Common myeloid progenitor, CD34-positive (primary cell): ENCODE data around the gene MAP4K1.

Source experiments
- CTCF ChIA-PET: fragments of 350-600 bp; sonication (Branson Sonifier 250); formaldehyde crosslinking; loops from one replicate; lab custom pipeline; 2021; ENCODE audit warnings: antibody characterized with exemption; lab: Charles Lee
- POLR2A ChIA-PET: fragments of 350-600 bp; sonication (Branson Sonifier 250); formaldehyde crosslinking; loops from one replicate; lab custom pipeline; 2021; ENCODE audit warnings: antibody characterized with exemption; lab: Charles Lee
- DNase-seq, 3 donors: peaks; one replicate each; pipeline versions ENCODE4 v3.0.0 to v3.0.0-alpha.2; 2013
- H3K27ac ChIP-seq, 2 experiments: 1 replicate in 1 of 2; 2 replicates in 1 of 2; pipeline ENCODE4 v1.7.0; 2013; ENCODE audit warnings: inconsistent platforms in 2 of 2, low read length in 2 of 2, mild to moderate bottlenecking in 2 of 2, low read depth in 1 of 2, moderate library complexity in 1 of 2; ENCODE audit not compliant: severe bottlenecking in 2 of 2, insufficient read depth in 1 of 2, poor library complexity in 1 of 2
- H3K27me3 ChIP-seq, 5 experiments: replicated peaks in 2 of 5; 1 replicate in 3 of 5; 2 replicates in 2 of 5; pipeline versions ENCODE4 v1.6.1 to v1.7.0; 2013; ENCODE audit warnings: low read length in 4 of 5, mild to moderate bottlenecking in 2 of 5, moderate library complexity in 2 of 5, inconsistent platforms in 1 of 5; ENCODE audit not compliant: insufficient read depth in 5 of 5, control insufficient read depth in 4 of 5
- H3K36me3 ChIP-seq, 4 experiments: 1 replicate in 2 of 4; 2 replicates in 2 of 4; pipeline versions ENCODE4 v1.6.1 to v1.7.0; 2013; ENCODE audit warnings: low read length in 3 of 4, control low read depth in 1 of 4, mild to moderate bottlenecking in 1 of 4; ENCODE audit not compliant: control insufficient read depth in 4 of 4, insufficient read depth in 4 of 4
- H3K4me1 ChIP-seq, 4 experiments: 1 replicate in 3 of 4; 2 replicates in 1 of 4; pipeline versions ENCODE4 v1.6.1 to v1.7.1; 2013; ENCODE audit warnings: low read length in 3 of 4, mild to moderate bottlenecking in 3 of 4, control low read depth in 1 of 4, inconsistent platforms in 1 of 4, moderate library complexity in 1 of 4; ENCODE audit not compliant: control insufficient read depth in 4 of 4, insufficient read depth in 4 of 4; ENCODE audit errors: control extremely low read depth in 1 of 4
- H3K4me3 ChIP-seq, 7 experiments: 1 replicate in 4 of 7; 2 replicates in 3 of 7; pipeline versions ENCODE4 v1.5.1 to v1.7.0; 2013; ENCODE audit warnings: mild to moderate bottlenecking in 7 of 7, low read length in 6 of 7, moderate library complexity in 6 of 7, inconsistent platforms in 2 of 7, low read depth in 2 of 7, control low read depth in 1 of 7; ENCODE audit not compliant: insufficient read depth in 4 of 7, control insufficient read depth in 1 of 7; ENCODE audit errors: extremely low read depth in 1 of 7
- H3K9me3 ChIP-seq, 5 experiments: 1 replicate in 4 of 5; 2 replicates in 1 of 5; pipeline versions ENCODE4 v1.6.1 to v1.7.1; 2013; ENCODE audit warnings: low read length in 4 of 5, mild to moderate bottlenecking in 2 of 5, inconsistent platforms in 1 of 5, low read depth in 1 of 5, moderate library complexity in 1 of 5; ENCODE audit not compliant: control insufficient read depth in 4 of 5, insufficient read depth in 2 of 5; ENCODE audit errors: control extremely low read depth in 1 of 5
- WGBS: methylation state at CpG from one replicate; pipeline ENCODE4 v1.1.5; 2013; ENCODE audit not compliant: insufficient coverage; 5-methylcytosine and 5-hydroxymethylcytosine counted together

The MAP4K1 gene

GRCh38 chr19:38539751-38540150 is 78.0 kb downstream of the MAP4K1 start:
- CTCF ChIA-PET, result no interaction called here
- Histone ChIP-seq H3K4me1 (peaks cover 2 to 22% (median 8%) of the 10 kb centered on the region in 4 experiments), H3K9me3 (peaks cover 0 to 11% (median 11%) of the 10 kb centered on the region in 5 experiments), H3K4me3 (no peak overlapping the region), H3K27me3 (peaks cover 0 to 9% (median 0%) of the 10 kb centered on the region in 5 experiments), H3K36me3 (no peaks in the 10 kb centered on the region), H3K27ac (no peak overlapping the region)
- WGBS, result 90% methylated on average over 1 of the region's 1 CpG
- DNase-seq, result no peak
- POLR2A ChIA-PET, result interaction anchor here (0.5 kb wide), 1 partner anchor 69 kb away, joined by 4 read pairs; no protein-coding TSS in a partner anchor

DNA sequence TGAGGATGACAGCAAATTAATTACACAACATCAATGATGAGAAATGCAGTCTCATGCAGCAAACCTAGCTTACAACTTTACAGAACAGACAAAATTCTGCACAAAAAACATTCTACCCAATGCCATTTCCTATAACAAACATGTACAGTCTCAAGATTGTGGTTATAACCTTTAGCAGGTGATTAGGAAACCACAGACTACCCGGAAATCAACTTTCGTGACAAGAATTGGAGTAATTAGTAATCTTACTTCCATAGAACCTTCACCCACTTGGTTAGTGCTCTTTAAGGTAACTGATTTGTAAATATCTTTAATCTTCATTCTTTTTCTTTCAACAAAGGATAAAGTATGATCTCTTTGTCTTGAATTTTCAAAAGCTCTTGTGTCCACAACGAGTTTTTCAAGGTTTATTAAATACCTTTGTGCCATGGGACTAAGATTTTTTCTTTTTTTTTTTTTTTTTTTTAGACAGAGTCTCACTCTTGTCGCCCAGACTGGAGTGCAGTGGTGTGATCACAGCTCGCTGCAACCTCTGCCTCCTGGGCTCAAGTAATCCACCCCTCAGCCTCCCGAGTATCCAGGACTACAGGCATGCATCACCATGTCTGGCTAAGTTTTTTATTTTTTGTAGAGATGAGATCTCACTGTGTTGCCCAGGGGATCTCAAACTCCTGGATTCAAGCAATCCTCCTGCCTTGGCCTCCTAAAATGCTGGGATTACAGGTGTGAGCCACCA is 78.8 kb downstream of the MAP4K1 start:
- DNase-seq, result peak; percentile 22 to 64 (median 54)
- WGBS, result no CpG with 5 or more reads among the region's 6 CpGs
- Histone ChIP-seq H3K9me3 (peaks cover 0 to 13% (median 11%) of the 10 kb centered on the region in 5 experiments), H3K36me3 (no peaks in the 10 kb centered on the region), H3K4me3 (no peak overlapping the region), H3K4me1 (peaks cover 0 to 16% (median 4%) of the 10 kb centered on the region in 4 experiments), H3K27me3 (peaks cover 0 to 16% (median 0%) of the 10 kb centered on the region in 5 experiments), H3K27ac (no peak overlapping the region)
- ChIA-PET CTCF (no interaction called here), POLR2A (no interaction called here)

DNA sequence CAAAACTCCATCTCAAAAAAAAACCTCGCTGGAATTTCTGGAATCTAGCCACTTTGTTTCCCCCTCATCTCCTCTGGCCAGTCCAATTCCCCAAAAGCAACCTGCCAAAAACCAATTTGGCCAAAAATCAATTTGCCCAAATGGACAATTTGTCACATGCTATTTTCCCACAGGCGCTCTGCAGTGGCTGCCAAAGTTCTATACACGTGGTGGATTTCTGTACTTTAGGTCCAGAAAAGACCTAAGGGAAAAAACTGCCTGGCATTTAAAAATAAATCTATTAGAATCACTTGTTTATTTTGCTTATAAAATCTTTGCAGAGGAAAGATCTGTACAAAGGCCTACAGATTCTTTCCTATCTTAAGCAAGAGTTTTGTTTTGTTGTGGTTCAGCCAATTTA is 79.4 kb downstream of the MAP4K1 start:
- DNase-seq, result no peak
- peaks cover 0 to 16% (median 4%) of the 10 kb centered on the region in 4 experiments for H3K4me1 ChIP-seq
- H3K27ac ChIP-seq, result no peak overlapping the region
- H3K27me3 ChIP-seq, result peaks cover 0 to 16% (median 0%) of the 10 kb centered on the region in 5 experiments
- CTCF ChIA-PET, result no interaction called here
- no peak overlapping the region for H3K4me3 ChIP-seq
- POLR2A ChIA-PET, result no interaction called here
- H3K36me3 ChIP-seq, result no peaks in the 10 kb centered on the region
- peaks cover 0 to 13% (median 11%) of the 10 kb centered on the region in 5 experiments for H3K9me3 ChIP-seq
- WGBS, result 100% methylated on average over 1 of the region's 3 CpGs
